ENCODE results near the gene MIS18BP1. TPM values are rescaled to one million over a fixed set of nuclear protein-coding genes. Genes with fewer than 3 reads are reported as not detected.
"Not testable (repeated sequence)": the region's sequence is repeated elsewhere in the genome, so short reads cannot be mapped to it uniquely, and the experiment has no call there.

The MIS18BP1 gene
- total RNA-seq, 1 donor from 2014 or later: 17.9 TPM

DNA sequence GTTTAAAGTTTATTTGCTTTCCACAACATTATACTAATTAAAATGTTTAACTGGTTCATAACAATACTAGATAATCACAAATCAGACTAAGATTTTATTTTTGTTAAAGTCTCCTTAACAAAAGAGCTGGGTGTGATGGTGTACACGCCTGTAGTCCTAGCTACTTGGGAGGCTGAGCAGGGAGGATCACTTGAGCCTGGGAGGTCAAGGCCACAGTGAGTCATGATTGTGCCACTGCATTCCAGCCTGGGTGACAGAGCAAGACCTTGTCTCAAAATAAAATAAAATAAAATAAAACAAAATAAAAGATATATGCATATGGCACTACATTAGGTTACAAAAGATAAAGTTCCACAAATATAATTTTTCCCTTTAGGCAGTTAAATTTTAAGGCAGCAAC is 5.6 kb downstream of the MIS18BP1 start:
- DNase-seq (ENCODE audit: low spot score in 2 of 2) (no peak), FAIRE-seq (no peak)

DNA sequence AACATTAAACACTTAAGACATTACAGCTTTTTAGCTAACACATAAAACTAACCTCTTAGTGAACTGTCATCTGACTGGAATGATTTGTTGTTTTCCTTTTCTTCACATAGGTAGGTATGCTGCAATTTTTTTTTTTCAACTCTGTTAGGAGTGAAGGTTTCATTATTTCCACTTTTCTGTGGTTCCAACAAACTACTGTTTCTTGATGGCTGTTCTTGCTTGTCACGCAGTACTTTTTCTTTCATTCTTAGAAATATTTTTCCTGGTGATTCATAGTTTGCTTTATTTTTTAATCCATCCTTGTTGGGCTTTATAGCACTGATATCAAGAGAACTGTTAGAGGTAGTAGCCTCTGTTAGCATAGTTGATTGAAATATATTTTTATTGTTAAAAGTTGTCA is 6.3 kb downstream of the MIS18BP1 start:
- no peak for DNase-seq (ENCODE audit: low spot score in 2 of 2)

DNA sequence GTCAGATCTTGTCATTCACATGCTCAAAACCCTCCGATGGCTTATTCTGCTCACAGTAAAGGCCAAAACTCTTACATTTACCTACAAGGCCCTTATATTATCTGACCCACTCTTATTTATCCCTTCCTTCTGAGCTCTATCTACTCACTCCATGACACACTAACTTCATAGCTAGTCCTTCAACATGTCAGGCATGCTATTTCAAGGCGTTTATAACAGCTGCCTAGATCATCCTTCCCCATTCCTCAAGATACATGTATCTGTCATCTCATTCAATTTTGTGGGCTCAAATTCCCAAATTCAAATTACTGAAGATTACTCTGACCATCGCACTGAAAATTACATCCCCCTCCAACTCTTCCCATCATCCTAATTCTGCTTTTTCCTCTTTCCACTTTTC is 6.9 kb downstream of the MIS18BP1 start:
- FAIRE-seq: no peak
- DNase-seq (ENCODE audit: low spot score in 2 of 2): no peak

More for the DNA sequence above, 6.3 kb downstream of the MIS18BP1 start:
- no peak for FAIRE-seq

DNA sequence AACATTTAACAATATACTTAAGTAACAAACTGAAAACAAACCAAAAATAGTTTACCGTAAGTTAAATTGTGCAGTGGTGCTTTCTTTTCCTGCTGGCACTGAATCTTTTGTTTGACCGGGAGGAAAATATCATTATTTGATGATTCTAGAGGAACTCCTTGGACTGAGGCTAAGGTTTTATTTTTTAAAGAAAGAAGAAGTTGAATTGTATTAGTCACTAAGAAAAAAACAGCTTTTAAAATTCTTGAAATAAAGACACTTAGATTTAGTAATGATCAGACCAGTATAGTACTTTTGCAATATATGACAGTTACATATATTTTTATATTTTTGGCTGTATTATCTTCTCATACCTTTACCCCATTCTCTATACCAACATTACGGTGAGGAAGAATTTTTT is 10.3 kb downstream of the MIS18BP1 start:
- FAIRE-seq (no peak), DNase-seq (ENCODE audit: low spot score in 2 of 2) (no peak)

DNA sequence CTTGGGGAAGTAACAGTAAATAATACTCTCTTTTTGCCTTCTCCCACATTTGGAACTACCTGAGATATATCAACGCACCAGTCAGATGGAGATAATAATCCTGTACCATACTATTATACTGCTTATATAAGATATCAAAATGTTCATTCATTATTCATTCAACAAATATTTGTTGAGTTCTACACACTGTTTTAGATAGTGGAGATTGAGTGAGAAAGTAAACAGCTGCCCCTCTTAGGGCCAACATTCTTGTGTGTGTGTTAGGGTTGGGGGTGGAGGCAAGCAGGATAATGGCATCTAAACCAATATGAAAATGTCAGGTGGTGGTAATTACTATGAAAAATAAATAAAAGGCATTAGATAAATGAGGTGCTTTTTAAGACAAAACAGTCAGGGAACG is 14.0 kb downstream of the MIS18BP1 start:
- no peak for FAIRE-seq

DNA sequence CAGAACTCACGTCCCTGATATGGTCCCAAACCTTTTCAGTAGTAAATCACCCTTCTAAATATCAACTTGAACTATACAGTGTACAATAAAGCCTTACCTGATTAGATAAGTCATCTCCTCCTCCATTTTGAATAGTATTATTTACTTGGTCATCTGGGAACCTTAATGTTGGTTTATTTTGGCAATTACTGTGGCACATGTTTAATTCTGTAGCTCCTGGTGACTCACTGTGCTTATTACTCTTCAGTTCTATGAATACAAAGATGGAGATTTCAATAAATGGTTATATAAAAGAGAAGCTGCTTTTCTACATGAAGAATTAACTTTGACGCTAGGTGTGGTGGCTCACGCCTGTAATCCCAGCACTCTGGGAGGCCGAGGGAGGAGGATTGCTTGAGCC is 25.4 kb downstream of the MIS18BP1 start:
- no peak for FAIRE-seq
- DNase-seq (ENCODE audit: low spot score in 2 of 2): no peak

More for the DNA sequence above, 14.0 kb downstream of the MIS18BP1 start:
- no peak for DNase-seq (ENCODE audit: low spot score in 2 of 2)

DNA sequence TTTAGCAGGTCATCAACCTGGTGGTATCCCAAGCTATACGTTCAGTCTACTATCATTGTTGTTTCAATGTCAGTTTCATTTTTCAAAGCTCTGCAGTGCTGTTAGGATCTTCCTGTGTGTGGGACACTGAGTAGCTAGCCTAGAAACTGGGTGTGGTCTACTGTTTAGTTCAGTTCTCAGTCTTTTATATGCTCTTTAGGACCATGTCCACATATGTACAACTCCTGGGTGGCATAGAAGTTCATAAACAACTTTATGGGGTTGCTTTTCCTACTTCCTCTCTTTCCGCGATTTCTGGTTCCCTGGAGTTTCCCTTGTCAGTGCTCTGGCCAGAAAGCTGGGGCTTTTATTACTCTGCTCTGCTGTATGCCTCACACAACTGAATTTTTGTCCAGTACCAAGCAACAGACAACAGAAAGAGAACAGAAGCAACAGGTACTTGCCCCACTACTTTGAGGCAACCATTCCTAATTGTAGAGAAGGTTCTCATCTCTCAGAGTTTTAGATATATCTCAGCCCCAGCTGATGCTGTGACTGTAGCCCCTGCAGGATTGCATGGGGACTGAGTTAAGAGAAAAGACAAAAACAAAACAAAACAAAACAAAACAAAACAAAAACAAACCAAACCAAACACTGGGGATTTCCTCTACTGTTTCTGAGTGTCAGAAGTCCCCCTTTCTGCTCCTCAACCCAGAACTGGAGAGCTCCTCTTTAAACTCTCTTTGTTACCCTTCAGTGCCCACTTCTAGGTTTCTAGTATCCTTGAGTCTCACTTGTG is 30.3 kb downstream of the MIS18BP1 start:
- DNase-seq (ENCODE audit: low spot score in 2 of 2) (no peak), FAIRE-seq (no peak)

DNA sequence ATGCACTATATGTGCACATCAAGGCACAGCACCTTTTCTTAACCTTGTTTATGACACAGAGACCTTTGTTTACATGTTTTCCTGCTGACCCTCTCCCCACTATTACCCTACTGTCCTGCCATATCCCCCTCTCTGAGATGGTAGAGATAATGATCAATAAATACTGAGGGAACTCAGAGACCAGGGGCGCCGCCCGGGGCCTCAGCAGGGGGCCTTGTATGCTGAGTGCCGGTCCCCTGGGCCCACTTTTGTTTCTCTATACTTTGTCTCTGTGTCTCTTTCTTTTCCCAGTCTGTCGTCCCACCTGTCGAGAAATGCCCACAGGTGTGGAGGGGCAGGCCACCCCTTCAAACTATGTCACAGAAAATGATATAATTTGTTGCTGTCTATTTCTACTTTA is 38.7 kb downstream of the MIS18BP1 start:
- not testable (repeated sequence) for FAIRE-seq; DNase-seq (ENCODE audit: low spot score in 2 of 2)

DNA sequence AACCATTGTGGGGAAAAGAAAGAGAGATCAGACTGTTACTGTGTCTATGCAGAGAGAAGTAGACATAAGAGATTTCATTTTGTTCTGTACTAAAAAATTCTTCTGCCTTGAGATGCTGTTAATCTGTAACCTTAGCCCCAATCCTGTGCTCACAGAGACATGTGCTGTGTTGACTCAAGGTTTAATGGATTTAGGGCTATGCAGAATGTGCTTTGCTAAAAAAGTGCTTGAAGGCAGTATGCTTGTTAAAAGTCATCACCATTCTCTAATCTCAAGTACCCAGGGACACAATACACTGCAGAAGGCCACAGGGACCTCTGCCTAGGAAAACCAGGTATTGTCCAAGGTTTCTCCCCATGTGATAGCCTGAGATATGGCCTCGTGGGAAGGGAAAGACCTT is 39.3 kb downstream of the MIS18BP1 start:
- FAIRE-seq; DNase-seq (ENCODE audit: low spot score in 2 of 2): not testable (repeated sequence)

DNA sequence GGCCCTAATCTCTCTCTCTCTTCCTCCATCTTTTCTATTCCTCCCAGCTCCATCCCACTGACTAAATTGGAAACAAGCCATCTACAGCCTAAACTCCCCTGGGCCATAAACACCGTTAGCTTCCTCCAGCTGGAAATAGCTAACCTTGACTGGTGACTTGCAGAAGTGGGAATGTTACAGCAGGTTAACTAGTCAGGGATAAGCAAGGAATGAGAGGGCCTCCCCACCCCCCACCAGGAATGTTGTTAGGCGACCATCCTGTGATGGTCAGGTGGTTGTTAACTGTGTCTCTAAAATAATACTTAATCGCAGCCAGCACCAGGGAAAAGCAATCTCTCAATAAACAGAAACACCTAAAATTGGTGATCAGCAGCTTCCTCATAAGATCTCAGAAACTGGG is 40.8 kb downstream of the MIS18BP1 start:
- DNase-seq (ENCODE audit: low spot score in 2 of 2) (no peak), FAIRE-seq (no peak)

DNA sequence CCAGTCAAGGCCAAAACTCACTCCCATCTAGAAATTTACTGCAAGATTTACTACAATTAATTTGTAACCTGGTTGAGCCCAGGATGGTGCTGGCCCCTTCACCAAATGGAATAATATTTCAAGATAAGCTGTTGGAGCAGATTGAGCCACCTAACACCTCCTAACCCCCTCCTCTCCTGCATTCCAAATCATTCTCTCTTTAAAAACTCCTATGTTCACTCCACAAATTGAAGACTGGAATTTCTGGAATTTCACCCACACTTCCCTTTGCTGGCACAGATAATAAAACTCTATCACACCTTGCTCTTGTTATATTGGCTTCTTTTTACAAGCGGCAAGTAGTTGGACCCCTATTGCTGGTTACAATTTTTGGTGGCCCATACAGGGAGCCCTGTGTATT is 41.7 kb downstream of the MIS18BP1 start:
- no peak for FAIRE-seq

DNA sequence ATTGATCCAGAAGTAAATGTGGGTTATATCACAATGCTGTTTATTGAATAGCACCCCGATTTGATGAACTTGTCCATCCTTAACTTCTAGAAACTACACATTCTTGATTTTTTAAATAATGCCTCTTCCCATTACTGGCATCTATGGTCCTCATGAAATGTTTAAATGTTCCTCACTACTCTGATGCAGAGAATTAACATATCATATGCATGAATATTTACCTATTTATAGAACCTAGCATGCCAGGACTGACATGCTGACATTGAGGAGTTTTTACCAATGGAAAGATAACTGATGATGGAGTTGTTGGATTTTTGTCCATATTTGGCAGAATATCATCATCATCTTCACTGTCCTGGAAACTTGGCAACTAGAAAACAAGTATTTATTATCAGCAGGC is 42.8 kb downstream of the MIS18BP1 start:
- no peak for FAIRE-seq
- no peak for DNase-seq (ENCODE audit: low spot score in 2 of 2)

More for the DNA sequence above, 41.7 kb downstream of the MIS18BP1 start:
- DNase-seq (ENCODE audit: low spot score in 2 of 2): no peak

DNA sequence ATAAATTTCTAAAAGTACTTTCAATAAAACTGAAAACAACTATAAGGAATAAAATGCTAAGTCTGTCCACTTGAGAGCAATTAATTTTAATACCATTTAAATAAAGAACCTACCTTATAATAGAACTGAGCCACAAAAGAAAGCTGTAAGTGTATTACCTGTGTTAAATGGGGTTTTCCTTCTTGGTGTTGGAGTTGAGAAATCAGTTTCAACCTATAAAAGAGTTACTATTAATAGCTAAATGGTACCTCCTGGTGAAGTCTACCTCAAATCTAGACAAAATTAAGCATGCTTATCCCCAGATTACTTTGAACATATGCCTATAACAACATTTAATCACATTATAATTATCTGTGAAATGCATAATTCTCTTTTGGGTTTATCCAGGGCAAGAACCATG is 48.8 kb downstream of the MIS18BP1 start:
- no peak for DNase-seq (ENCODE audit: low spot score in 2 of 2)
- FAIRE-seq: no peak

DNA sequence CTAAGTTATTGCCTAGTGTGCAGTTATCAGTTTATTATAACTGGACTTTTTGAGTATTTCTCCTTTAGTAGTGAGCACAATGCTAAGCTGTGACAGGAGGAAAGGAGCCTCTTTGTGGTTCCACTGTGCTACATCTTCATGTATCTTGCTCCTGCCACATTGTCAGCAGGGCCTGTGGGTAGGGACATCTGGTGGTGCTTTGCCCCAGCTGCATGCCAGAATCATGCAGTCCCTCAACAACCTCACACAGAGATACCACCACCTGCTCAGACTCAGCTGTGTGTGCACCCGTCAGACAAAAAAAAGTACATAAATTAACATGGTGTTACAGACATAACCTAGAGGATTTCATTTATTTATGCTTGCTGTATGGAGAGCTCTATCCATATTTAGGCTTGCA is 51.1 kb downstream of the MIS18BP1 start:
- DNase-seq (ENCODE audit: low spot score in 2 of 2): no peak
- no peak for FAIRE-seq

DNA sequence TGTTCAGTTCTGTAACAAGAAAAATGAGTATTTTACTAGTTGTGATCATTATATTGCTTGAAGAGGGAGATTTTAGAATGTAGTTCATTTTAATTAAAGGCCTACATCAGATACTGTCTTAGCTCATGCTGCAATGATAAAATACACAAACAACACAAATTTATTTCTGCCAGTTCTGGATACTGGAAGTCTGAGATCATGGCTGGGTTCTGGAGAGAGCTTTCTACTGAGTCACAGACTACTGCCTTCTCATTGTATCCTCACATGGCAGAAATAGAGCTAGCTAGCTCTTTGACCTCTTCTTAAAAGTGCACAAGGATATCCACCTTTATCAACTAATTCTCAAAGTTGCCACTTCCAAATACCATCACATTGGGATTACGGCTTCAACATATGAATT is 53.8 kb downstream of the MIS18BP1 start:
- no peak for DNase-seq (ENCODE audit: low spot score in 2 of 2)
- no peak for FAIRE-seq

DNA sequence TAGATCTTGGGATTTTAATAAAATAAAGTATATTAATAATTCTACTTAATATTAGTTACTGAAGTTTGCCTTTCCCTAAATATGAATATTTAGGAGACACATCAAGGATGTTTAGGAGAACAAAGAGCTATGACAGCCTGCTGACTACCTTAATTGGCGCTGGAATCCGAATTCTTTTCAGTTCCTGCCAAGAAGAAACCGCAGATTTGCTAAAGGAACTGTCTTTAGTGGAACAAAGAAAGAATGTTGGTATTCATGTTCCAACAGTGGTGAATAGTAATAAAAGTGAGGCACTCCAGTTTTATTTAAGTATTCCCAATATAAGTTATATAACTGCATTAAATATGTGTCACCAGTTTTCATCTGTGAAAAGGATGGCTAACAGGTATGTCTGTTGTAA is 54.5 kb downstream of the MIS18BP1 start:
- DNase-seq (ENCODE audit: low spot score in 2 of 2): no peak
- no peak for FAIRE-seq

DNA sequence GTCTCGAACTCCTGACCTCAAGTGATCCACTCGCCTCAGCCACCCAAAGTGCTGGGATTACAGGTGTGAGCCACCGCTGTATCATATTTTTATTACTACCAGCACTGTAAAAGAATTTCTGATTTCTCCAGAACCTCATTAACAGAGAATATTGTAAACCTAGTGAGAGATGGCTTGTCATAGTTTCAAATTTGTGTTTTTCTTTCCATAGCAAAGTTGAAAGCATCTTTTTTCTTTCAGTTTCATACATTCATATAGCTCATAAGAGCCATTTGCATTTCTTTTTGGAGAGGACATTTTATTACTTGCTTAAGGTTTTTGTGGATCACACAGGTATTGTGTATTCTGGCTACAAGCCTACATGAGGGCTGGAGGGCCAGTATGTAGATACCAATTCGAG is 58.0 kb downstream of the MIS18BP1 start:
- FAIRE-seq: no peak
- no peak for DNase-seq (ENCODE audit: low spot score in 2 of 2)

DNA sequence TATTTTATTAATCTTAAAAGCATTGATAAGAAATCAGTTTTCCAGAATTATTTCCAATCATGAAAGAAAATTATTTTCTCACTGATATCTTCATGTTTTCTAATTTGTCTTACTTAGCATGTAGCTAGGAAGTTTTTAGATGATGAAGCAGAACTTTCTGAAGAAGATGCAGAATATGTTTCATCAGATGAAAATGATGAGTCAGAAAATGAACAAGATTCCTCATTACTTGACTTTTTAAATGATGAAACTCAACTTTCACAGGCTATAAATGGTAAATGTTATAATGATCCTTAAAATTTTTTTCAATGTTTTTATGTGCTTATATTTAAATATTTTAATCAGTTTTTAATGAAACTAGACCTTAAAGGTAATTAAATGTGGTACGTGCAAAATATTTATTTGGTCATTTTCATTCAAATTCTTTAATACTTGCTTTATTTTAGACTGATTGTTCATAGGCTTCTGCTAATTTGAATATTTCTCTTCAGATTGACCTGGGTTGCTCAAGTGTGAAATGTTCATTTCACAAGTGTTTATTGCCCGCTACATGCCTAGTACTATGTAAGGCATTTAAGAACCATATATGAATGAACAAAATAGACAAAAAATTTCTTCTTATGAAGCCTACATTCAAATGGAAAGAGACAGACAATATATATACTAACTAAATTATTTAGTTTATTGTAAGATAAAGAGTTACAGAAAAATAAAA is 67.7 kb downstream of the MIS18BP1 start:
- peak; percentile 60 for FAIRE-seq
- DNase-seq (ENCODE audit: low spot score in 2 of 2): no peak

DNA sequence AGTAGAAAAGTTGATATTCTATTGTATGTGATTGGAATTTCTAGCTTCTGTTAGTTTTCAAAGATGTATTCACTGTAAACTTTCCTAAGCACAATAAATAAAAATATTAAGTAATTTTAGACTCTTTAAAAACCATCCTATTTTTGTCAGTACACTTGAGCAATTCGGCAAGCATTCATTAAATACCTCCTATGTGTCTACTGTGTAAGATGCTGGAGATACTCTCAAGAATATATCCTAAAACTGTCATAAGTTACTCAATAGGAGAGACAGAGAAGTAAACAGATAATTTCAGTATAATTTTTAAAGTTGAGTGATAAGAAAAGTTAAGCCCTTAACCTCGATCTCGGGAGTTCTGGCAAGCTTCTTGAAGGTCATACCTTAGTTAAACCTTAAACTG is 71.2 kb downstream of the MIS18BP1 start:
- no peak for FAIRE-seq
- DNase-seq (ENCODE audit: low spot score in 2 of 2): no peak

DNA sequence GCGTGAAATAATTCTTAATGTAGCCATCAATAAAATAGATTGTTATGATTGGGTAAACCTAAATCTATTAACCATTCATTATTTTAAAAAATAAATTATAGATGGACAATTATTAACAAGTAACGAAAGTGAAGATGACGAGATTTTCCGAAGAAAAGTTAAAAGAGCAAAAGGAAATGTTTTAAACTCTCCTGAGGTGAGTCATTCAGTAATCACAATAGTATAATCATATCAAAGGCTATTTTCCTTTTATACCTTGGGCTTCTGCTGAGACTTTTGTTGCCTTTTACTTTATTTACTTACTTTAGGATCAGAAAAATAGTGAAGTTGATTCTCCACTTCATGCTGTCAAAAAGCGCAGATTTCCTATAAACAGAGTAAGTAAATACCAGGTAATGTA is 71.7 kb downstream of the MIS18BP1 start:
- no peak for FAIRE-seq
- DNase-seq (ENCODE audit: low spot score in 2 of 2): no peak

DNA sequence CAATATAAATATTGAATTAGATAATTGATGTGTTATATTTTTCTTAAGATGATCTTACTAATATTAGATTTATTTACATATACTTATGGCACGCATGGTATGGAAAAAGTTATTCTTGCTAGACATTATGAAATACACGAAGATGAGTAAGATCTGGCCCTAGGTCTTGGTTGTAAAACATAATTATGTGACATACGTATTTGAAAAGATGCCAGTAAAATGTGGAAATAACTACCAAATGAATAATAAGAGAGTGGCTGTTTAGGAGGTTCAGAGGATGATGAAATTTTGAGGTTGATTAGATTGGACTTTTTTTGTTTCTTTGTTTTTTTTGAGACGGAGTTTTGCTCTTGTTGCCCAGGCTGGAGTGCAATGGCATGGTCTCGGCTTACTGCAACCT is 75.9 kb downstream of the MIS18BP1 start:
- DNase-seq (ENCODE audit: low spot score in 2 of 2) (no peak), FAIRE-seq (no peak)

DNA sequence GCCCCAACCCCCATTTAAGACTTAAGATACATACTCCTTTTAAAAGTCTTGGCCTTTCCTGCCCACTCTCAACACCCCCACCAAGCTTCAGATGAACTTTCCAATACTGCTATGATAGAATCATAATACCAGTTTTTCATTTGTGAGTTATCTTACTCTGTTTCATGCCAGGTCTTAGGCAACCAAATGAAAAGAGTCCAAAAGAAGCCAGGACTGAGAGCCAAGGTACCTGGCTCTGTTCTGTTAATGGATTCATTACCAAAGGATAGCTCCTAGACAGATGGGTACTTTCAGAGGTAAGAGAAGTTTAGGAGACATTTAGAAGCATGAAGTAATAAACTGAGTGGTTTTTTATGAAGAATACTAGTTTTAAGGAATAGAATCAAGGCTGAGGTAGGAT is 83.1 kb downstream of the MIS18BP1 start:
- no peak for DNase-seq (ENCODE audit: low spot score in 2 of 2)
- FAIRE-seq: no peak

All from frontal cortex (tissue), 4 donors.